K562 (cell line): ENCODE measurements around the gene MPC2. TPM values are rescaled to one million over a fixed set of nuclear protein-coding genes. Genes with fewer than 3 reads are reported as not detected.
A peak's percentile ranks its signal among the peaks of the same experiment; 100 is the strongest.

Source experiments
- ARID3B ChIP-seq: fragments of 250-450 bp; sonication (Bioruptor Pico); IDR thresholded peaks from 2 replicates; pipeline ENCODE4 v1.4.0; 2020; ENCODE audit warnings: borderline replicate concordance
- ASH1L ChIP-seq: fragments of 450-650 bp; IDR thresholded peaks from 2 replicates; pipeline ENCODE4 v1.6.1; 2018; ENCODE audit warnings: borderline replicate concordance, mild to moderate bottlenecking, low read depth; ENCODE audit not compliant: partially characterized antibody
- CC2D1A ChIP-seq: fragments of 450-650 bp; IDR thresholded peaks from 2 replicates; pipeline ENCODE4 v1.6.1; 2017; ENCODE audit warnings: mild to moderate bottlenecking
- CHD2 ChIP-seq: IDR thresholded peaks from 2 replicates; pipeline ENCODE4 v1.6.1; 2011; ENCODE audit warnings: low read depth, low read length
- DIDO1 ChIP-seq: fragments of 450-650 bp; IDR thresholded peaks from 2 replicates; pipeline ENCODE4 v1.6.1; 2016; ENCODE audit warnings: low read depth, missing biosample characterization, missing genetic modification characterization
- EP300 ChIP-seq: IDR thresholded peaks from 2 replicates; pipeline ENCODE4 v1.6.1; 2012; ENCODE audit warnings: low read length, improper control_type of control experiment
- FOS ChIP-seq: IDR thresholded peaks from 3 replicates; pipeline ENCODE4 v1.6.1; 2011; ENCODE audit not compliant: insufficient read length; ENCODE audit errors: extremely low read depth
- GTF2A2 ChIP-seq: IDR thresholded peaks from 2 replicates; pipeline ENCODE4 v1.6.1; 2016; ENCODE audit warnings: mild to moderate bottlenecking, missing genetic modification characterization, missing compliant biosample characterization
- KLF6 ChIP-seq: fragments of 250-450 bp; sonication (Bioruptor Pico); IDR thresholded peaks from 2 replicates; pipeline ENCODE4 v1.4.0; 2020; ENCODE audit warnings: mild to moderate bottlenecking, moderate library complexity, borderline replicate concordance
- MAFF ChIP-seq: IDR thresholded peaks from 2 replicates; pipeline ENCODE4 v1.6.1; 2012; ENCODE audit warnings: low read length, improper control_type of control experiment
- MECOM ChIP-seq: fragments of 250-450 bp; sonication (Bioruptor Pico); IDR thresholded peaks from 2 replicates; pipeline ENCODE4 v1.8.0; 2022; ENCODE audit warnings: inconsistent platforms
- NCOA1 ChIP-seq: fragments of 450-650 bp; IDR thresholded peaks from 2 replicates; pipeline ENCODE4 v1.6.1; 2016; ENCODE audit warnings: low read depth
- NFIC ChIP-seq: fragments of 450-650 bp; IDR thresholded peaks from 2 replicates; pipeline ENCODE4 v1.6.1; 2017; ENCODE audit warnings: mild to moderate bottlenecking, inconsistent platforms
- OTX1 ChIP-seq: fragments of 450-650 bp; formaldehyde crosslinking; IDR thresholded peaks from 2 replicates; pipeline ENCODE4 v1.4.0; 2022; ENCODE audit warnings: mild to moderate bottlenecking
- PML ChIP-seq: IDR thresholded peaks from 2 replicates; pipeline ENCODE4 v1.6.1; 2012; ENCODE audit warnings: low read length, inconsistent platforms
- RBM25 ChIP-seq: fragments of 200-400 bp; formaldehyde crosslinking; IDR thresholded peaks from 2 replicates; pipeline ENCODE4 v1.6.1; 2018; ENCODE audit warnings: low read length, low read depth, moderate library complexity; ENCODE audit not compliant: severe bottlenecking
- SIX5 ChIP-seq, 2 experiments: IDR thresholded peaks; 2 replicates each; pipeline ENCODE4 v1.6.1; 2011; ENCODE audit warnings: low read length in 2 of 2, borderline replicate concordance in 1 of 2, low read depth in 1 of 2, mild to moderate bottlenecking in 1 of 2, moderate library complexity in 1 of 2; ENCODE audit not compliant: insufficient read depth in 1 of 2
- SPI1 ChIP-seq: IDR thresholded peaks from 2 replicates; pipeline ENCODE4 v1.6.1; 2011; ENCODE audit warnings: low read depth, low read length, control low read depth, borderline replicate concordance
- TAF1 ChIP-seq: IDR thresholded peaks from 2 replicates; pipeline ENCODE4 v1.6.1; 2011; ENCODE audit warnings: mild to moderate bottlenecking, low read length, moderate library complexity; ENCODE audit not compliant: insufficient read depth, control insufficient read depth, severe bottlenecking; ENCODE audit errors: extremely low read depth
- YY1 ChIP-seq, 3 experiments: IDR thresholded peaks; 2 replicates each; pipeline ENCODE4 v1.6.1; 2011; ENCODE audit warnings: low read length in 2 of 3, mild to moderate bottlenecking in 2 of 3, moderate library complexity in 2 of 3, borderline replicate concordance in 1 of 3, control low read depth in 1 of 3, low read depth in 1 of 3; ENCODE audit not compliant: insufficient read depth in 3 of 3, insufficient replicate concordance in 2 of 3, control insufficient read depth in 1 of 3, insufficient read length in 1 of 3; ENCODE audit errors: extremely low read depth in 1 of 3
- ZKSCAN1 ChIP-seq: fragments of 150-350 bp; IDR thresholded peaks from 2 replicates; pipeline ENCODE4 v1.6.1; 2016; ENCODE audit warnings: low read depth, low read length
- ZNF140 ChIP-seq: fragments of 250-450 bp; sonication (Bioruptor Pico); IDR thresholded peaks from 2 replicates; pipeline ENCODE4 v1.8.0; 2021; ENCODE audit warnings: moderate library complexity, mild to moderate bottlenecking, inconsistent platforms
- ZNF143 ChIP-seq: sonication (generic); formaldehyde crosslinking; IDR thresholded peaks from 2 replicates; pipeline ENCODE4 v1.9.0; 2022; ENCODE audit warnings: mild to moderate bottlenecking, missing genetic modification reagents
- polyA plus RNA-seq, 8 experiments: library from polyadenylated mRNA; depleted of rRNA in 4 of 8; stranded (reverse) in 5 of 8; unstranded in 3 of 8; fragments of >200 nt; fragmentation: Nextera tagmentation in 2 of 8; fragmentation: Illumina TruSeq in 1 of 8; extraction: Ambion mirVana in 2 of 8; extraction: Trizol in 1 of 8; gene quantifications; 2 replicates each; pipeline versions ENCODE4 v1.2.1 to v1.2.3, GENCODE V29; 2011 to 2014; ENCODE audit warnings: inconsistent platforms in 1 of 8, missing spikeins in 1 of 8
- total RNA-seq, 7 experiments: library from RNA; depleted of rRNA in 6 of 7; stranded (reverse); fragments of >200 nt in 6 of 7; fragmentation: Illumina TruSeq in 2 of 7; extraction: Trizol in 2 of 7; gene quantifications; 2 replicates each; pipeline versions ENCODE4 v1.2.1 to v1.2.3, GENCODE V29; 2011 to 2021; ENCODE audit warnings: low replicate concordance in 1 of 7
- TF ChIP-seq, protein P1 (sequence below): fragments of 450-650 bp; conservative IDR thresholded peaks from 2 replicates; pipeline ENCODE4 v1.6.1; 2016; ENCODE audit warnings: missing genetic modification characterization, low read depth, mild to moderate bottlenecking, missing compliant biosample characterization, moderate library complexity
- TF ChIP-seq, protein P2 (sequence below): sonication (generic); IDR thresholded peaks from 2 replicates; pipeline ENCODE4 v1.6.1; 2016

Gene MPC2
- total and polyA plus RNA-seq, 9 of the 15 experiments (the other 6 are each of a cell fraction or from before 2014, with no cell fraction given) = 70.7 to 179 (median 144) TPM

DNA sequence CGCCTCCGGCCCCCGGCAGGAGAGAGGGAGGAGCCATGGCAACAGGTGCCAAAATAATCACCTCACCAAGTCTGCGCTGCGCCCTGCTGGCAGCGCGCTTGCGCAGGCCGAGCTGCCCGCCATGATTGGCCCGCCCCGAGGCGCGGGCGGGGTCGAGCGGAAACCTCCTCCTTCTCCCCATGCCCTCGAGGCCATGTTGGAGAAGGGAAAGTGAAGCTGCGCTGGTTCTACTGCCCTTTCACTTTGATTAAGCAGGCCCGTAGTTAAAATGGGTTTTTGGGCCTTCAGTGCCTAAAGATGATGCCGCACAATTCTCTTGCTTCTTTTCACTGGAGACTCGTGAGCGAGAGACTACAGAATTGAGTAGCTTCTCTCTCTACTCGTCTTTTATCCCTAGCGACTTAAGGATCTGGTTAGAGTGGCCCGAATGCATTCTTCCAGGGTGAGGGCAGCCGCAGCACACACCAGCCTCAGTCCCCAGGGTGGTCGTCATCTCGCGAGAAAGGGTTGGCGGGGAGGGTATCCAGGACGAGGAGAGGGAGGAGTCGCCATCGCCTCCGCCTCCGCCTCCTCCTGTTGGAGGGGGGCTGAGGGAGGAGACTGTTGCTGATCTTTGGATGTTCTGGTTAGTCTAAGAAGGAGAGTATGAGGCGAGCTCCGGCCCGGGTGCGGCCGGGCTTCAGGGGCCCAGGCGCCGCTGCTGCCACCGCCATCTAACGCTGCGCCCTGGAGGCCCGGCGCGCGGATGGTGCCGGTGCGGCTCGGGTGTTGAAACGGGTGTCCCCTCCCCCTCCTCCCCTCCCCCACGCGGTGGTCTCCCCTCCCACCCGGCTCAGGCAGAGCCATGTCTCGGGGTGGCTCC, 573 bp downstream of the MPC2 start, which contains the start of gene DCAF6 (continued):
- no peak for TF ChIP-seq ZNF143
- peak; percentile 27 for TF ChIP-seq EP300
- peak; percentile 87 for TF ChIP-seq RBM25
- peak; percentile 42 for TF ChIP-seq FOS
- peak; percentile 69 for TF ChIP-seq ZKSCAN1
- TF ChIP-seq GTF2A2 (tag) = 0 out of 2 replicates have a peak, but pooled peaks have one; percentile 50
- peak; percentile 98 for TF ChIP-seq YY1 (IDR thresholded peaks at IDR 0.05; ENCODE audit: borderline replicate concordance in 1 of 3, control insufficient read depth in 1 of 3, extremely low read depth in 1 of 3, insufficient read depth in 3 of 3, insufficient read length in 1 of 3, insufficient replicate concordance in 2 of 3, low read depth in 1 of 3, low read length in 2 of 3)
- TF ChIP-seq NCOA1 = 0 out of 2 replicates have a peak, but pooled peaks have one; percentile 14
- TF ChIP-seq KLF6 (CRISPR knock-in tag) = 0 out of 2 replicates have a peak, but pooled peaks have one; percentile 17
- peak in 1 of 2 experiments; percentile 32; a peak in 3 of 4 replicates for TF ChIP-seq SIX5 (IDR thresholded peaks at IDR 0.05; ENCODE audit: borderline replicate concordance in 1 of 2, insufficient read depth in 1 of 2, low read depth in 1 of 2, low read length in 2 of 2)
- TF ChIP-seq CHD2 = peak; percentile 99
- TF ChIP-seq ARID3B = 0 out of 2 replicates have a peak, but pooled peaks have one; percentile 74
- peak; percentile 82; the same call in 1 of the 2 replicates for TF ChIP-seq PML
- TF ChIP-seq, protein P1, sequence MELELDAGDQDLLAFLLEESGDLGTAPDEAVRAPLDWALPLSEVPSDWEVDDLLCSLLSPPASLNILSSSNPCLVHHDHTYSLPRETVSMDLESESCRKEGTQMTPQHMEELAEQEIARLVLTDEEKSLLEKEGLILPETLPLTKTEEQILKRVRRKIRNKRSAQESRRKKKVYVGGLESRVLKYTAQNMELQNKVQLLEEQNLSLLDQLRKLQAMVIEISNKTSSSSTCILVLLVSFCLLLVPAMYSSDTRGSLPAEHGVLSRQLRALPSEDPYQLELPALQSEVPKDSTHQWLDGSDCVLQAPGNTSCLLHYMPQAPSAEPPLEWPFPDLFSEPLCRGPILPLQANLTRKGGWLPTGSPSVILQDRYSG (tag) = no peak
- no peak for TF ChIP-seq MECOM
- TF ChIP-seq DIDO1 (tag) = peak; percentile 85
- no peak for TF ChIP-seq SPI1
- peak; percentile 83 for TF ChIP-seq CC2D1A
- peak; percentile 72; the same call in 1 of the 2 replicates for TF ChIP-seq MAFF
- peak; percentile 94 for TF ChIP-seq OTX1 (CRISPR knock-in tag)
- TF ChIP-seq ASH1L = peak; percentile 62
- TF ChIP-seq, protein P2, sequence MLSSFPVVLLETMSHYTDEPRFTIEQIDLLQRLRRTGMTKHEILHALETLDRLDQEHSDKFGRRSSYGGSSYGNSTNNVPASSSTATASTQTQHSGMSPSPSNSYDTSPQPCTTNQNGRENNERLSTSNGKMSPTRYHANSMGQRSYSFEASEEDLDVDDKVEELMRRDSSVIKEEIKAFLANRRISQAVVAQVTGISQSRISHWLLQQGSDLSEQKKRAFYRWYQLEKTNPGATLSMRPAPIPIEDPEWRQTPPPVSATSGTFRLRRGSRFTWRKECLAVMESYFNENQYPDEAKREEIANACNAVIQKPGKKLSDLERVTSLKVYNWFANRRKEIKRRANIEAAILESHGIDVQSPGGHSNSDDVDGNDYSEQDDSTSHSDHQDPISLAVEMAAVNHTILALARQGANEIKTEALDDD = peak; percentile 79
- no peak for TF ChIP-seq ZNF140
- TF ChIP-seq TAF1 = peak; percentile 93
- TF ChIP-seq NFIC = peak; percentile 14; the same call in 1 of the 2 replicates
